NCI-H69 (cell line): ENCODE results near the gene CCDC187.
A peak's percentile ranks its signal among the peaks of the same experiment; 100 is the strongest.

Source experiments
- DNase-seq: peaks from one replicate; lab custom pipeline; 2025; lab: John Stamatoyannopoulos, UW

The CCDC187 gene

DNA sequence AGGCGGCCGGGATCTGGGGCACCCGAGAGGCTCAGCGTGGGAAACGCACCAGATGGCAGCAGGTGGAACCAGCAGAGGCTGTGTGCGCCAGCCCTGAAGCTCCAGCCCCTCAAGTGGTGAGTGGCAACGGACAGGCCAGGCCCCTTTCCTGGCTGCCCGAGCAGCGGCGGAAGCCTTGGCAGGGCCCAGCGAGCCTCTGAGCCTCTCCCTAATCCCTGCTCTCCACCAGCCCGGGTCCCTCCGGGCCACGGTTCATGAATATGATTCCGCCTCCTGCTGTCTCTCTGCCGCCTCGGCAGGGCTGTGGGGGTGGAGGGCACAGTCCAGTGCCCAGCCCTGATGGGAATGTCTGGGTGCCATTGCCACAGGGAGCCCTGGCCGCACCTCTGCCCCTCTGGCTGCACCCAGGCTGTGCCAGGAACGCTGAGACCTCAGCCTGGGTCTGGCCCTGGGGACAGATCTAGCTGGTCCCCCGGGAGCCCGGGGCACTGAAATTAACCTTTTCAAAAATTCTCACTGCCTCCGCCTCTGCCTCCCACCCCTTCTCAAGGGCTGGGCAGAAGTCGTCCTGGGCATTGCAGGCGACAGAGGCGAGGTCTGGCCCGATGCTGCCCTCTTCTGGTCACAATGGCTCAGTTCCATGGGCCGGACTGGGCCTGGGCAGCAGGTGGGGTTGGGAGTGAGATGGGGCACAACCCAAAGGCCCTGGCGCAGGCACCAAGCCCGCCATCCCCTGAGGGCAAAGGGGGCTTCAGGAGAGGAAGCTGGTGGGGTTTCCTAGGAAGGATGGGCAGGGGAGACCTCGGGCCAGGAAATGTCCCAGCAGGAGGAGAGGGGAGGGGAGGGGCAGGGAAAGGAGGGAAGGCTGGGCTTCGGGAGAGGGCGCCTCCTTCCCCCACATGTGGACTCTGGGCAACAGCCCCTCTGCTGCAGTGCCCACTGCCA lies 20.3 kb downstream of the CCDC187 start:
- peak; percentile 89 for DNase-seq

DNA sequence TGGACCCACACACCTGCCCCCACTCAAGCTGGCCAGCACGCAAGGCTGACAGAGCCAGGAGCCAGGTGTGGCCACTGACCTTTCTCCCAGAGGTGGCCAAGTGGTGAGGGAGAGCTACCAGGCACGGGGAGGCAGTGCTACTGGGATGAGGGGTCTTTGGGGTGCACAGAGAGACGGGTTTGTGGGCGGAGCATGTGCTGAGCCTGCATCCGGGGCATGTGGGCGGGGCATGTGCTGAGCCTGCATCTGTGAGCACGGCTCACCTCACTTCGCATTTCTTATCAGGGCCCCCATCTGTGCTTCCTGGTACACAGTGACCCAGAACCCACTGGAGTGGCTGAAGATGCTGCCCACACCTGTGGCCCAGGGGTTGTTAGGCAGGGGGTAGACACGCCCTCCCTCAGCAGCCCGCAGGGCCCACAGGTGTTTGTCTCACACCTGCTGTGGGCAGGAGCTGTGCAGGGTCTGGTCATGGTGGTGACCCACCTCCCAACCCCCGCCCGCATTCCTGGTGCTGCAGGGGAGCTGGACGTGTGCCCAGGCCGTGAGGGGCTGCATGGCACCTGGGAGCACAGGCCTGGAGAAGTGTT lies 21.5 kb downstream of the CCDC187 start:
- DNase-seq, result peak; percentile 93

DNA sequence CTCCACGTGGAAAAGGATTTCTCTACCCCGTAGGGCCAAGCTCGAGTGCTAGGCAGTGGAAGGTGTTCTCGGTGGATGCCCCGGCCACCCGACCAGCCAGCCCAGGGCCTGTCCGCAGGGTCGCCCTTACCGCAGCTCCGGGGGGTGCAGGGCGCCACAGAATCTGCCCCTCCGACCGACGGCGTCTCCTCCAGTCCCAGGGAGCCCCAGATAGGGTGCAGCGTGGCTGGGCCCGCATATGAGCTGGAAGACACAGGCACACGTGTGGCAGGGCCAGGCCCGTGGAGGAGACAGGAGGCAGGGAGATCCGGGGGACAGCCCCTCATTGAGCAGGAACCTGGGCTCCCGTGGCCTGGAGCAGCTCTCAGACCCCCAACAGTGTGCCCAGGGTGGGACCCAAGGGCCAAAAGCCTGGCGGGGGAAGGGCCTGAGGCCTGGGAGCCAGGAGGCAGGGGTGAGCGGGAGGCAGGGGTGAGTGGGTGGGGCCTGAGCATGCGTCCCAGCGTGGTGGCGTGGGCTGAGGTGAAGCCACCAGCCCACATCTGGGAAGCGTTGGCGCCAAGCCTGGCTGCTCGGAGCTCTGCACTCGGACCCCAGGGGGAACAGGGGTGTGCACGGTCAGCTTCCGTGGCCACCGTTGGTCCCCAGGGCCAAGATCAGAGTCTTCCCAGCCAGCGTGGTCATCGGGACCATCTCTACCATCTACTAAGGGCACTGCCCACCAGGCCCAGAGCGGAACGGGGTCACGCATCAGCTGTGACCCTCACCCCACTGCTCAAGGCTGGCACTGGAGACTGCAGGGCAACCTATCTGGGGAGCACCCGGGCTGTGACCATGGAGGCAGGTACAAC lies 22.2 kb downstream of the CCDC187 start:
- DNase-seq, result no peak

DNA sequence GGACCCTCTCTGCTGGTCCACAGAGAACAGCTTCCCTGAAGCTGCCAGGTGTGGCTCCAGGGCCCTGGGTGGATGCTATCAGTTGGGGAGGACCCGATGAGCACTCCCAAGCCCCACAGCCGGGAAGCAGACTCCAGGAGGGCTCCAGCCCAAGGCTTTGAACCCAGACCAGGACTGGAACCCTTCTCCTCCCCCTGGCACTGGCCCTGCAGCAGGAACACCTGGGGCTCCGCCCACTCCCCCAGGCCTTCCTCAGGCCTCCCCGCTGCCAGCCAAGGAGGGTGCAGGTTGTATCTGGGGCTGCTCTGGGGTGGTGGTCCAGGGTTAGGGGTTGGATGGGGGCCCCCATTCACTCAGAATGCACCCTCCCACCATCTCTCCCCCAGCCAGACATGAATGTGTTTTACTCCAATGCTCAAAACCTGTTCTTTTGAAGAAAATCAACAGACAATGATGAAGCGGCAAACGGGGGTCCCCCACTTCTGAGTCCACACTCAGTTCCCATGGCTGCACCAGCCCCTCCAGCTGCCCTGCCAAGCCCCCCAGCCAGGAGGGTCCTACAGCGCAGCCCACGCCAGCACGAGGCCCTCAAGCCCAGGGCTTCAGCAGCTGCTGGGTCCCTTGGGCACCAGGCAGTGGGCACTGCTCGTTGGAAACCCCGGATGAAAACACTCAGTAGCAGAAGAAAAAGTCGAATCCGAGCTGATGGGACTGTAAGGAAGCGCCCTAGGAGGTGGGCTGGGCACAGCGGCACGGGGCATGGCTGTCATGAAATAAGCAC lies 23.2 kb downstream of the CCDC187 start:
- DNase-seq, result peak; percentile 37

DNA sequence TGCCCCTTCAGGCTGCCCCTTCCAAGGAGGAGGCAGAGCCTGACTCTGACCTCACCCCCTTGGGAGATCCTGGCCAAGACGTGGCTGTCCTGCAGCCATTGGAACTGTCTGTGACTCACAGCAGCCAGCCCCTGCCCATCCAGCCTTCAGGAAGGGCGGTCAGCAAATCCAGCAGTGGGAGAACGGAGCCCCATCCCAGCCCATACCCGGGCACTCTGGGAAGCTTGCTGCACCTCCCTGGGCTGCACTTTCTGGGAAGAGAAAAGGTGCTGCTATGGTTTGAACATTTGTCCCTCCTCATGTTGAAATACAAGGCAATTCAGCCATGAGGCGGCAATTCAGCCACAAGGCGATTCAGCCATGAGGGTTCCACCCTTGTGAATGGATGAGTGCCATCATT lies 24.4 kb downstream of the CCDC187 start:
- DNase-seq, result no peak

DNA sequence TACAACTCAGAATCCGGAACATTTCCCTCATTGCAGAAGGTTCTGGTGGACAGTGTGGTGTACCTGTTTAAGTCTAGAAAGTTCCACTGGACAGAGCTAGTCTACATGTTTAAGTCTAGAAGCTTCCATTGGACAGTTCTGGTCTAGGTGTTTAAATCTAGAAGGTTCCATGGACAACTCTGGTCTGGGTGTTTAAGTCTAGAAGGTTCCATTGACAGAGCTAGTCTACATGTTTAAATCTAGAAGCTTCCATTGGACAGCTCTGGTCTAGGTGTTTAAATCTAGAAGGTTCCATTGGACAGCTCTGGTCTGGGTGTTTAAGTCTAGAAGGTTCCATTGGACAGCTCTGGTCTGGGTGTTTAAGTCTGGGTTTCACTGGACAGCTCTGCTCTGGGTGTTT lies 25.0 kb downstream of the CCDC187 start:
- DNase-seq, result no peak

DNA sequence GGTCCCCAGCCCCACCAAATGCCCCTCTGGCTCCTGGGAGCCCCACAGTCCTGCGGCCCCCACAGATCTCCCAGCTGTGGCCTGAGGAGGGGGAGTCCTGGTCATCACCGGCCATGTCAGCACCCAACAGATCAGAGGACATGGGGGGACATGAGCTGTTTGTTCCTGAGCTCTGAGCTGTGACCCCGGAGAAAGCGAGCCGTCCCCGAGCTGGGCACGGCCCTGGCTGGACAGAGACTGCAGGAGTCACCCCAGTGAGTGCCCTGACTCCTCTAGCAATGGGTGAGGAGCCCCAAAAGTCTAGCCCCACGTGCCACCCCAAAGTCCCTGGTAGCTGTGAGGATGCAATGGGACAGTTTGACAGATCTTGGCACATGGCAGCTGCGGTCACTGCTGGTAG lies 25.7 kb downstream of the CCDC187 start:
- no peak for DNase-seq

DNA sequence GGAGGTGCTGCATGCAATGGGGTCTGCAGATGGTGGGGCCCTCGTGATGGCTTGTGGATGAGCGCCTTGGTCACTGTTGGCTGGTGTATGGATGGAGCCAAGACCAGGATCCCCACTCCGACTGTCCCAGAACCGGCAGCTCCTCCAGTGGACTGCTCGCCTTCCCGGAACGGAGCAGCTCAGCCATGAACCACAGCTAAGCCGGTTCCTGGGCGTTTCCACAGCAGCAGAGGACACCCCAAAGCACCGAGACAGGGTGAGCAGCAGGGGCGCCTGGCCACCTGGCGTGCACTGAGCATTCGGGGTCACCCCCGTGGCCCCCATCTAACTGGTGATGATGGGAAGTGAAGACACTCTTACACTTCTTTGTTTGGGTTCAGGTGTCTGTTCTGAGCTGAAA lies 26.1 kb downstream of the CCDC187 start:
- DNase-seq, result no peak

DNA sequence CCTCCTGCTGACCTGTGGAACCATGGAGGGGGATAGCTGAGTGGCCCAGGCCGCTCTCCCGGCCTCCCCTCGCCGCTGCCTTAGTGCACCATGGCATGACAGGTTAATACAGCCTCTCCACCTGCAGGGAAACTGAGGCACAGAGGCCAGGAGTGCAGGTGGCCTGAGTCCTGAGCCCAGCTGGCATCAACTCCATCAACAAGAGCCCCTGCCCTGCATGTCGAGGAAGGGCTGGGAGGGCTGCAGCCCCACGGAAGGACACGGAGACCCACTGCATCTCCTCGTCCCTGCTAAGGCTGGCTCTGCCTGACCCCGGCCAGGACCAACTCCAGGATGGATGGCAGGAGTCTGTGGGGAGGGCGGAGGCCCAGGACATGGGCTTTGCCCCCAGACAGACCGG lies 27.2 kb downstream of the CCDC187 start:
- no peak for DNase-seq

DNA sequence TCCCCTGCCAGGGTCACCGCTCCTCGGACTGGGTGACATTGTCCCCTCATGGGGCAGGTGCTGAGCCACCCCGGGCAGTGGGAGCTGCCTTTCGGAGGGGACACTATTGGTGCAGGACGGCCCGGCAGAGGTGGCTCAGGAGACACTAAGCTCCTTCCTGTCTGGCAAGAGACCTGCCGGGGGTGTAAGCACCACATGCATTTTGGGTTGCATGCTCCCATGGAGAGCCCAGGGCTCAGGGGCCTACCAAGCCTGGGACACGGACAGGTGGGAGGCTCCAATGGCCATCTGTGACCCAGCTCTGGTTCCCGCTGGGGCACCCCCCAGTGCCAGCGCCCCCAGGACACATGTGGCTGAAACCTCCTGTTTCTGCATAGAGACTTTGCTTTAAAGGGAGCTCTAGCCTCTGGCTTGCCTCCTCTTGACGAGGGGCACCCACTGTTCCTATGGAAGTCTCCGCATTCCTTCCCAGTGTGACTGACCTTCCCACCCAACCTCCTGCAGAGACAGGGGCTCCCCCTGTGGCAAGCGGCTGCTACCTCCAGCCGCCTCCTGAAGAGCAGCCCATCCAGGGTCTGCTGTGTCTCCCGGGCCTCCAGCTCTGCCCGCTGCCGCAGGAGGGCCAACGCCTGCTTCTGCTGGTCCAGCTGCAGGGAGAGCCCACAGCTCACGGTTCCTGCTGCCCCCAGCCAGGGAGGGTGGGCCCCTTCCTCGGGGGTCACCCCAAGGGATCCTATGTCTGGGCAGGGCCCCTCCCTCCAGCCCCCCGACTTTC lies 28.1 kb downstream of the CCDC187 start:
- no peak for DNase-seq

DNA sequence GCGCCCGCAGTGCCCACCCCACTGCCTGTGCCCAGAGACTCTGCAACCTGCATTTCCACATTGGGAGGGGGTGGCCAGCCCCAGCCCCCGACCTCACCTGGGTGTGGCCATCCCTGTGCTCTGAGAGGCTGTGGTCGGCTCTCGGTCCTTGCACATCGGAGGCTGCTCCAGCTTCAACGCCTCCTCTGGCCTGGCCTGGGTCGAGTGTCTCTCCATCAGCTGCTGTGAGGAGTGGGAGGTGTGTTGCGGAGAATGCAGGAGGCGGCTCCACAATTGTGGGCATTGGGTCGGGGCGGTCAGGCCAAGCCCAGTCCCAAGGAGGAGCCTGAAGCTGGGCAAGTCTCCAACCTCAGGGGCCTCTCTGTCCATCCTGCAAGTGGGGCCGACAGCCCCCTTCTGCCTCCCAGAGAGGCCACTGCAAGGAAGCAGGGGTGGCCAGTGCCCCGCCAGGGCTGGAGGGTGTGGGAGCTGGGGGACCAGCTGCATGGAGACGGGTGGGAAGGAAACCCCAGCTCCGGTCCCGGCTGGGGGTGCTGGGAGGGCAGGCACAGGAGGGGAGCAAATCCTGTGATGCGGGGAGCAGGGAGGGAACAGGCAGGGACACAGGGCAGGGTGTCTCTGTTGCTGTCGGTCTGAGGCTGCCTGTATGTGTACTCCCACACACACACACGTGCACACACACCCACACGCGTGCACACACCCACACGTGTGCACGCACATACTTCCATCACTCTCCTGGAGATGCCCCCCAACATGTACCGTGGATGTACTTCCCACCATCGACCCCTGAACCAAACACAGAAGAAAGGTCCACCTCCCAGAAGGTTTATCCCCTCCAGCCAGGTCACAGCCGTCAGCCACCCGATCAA lies 28.9 kb downstream of the CCDC187 start:
- DNase-seq, result no peak

DNA sequence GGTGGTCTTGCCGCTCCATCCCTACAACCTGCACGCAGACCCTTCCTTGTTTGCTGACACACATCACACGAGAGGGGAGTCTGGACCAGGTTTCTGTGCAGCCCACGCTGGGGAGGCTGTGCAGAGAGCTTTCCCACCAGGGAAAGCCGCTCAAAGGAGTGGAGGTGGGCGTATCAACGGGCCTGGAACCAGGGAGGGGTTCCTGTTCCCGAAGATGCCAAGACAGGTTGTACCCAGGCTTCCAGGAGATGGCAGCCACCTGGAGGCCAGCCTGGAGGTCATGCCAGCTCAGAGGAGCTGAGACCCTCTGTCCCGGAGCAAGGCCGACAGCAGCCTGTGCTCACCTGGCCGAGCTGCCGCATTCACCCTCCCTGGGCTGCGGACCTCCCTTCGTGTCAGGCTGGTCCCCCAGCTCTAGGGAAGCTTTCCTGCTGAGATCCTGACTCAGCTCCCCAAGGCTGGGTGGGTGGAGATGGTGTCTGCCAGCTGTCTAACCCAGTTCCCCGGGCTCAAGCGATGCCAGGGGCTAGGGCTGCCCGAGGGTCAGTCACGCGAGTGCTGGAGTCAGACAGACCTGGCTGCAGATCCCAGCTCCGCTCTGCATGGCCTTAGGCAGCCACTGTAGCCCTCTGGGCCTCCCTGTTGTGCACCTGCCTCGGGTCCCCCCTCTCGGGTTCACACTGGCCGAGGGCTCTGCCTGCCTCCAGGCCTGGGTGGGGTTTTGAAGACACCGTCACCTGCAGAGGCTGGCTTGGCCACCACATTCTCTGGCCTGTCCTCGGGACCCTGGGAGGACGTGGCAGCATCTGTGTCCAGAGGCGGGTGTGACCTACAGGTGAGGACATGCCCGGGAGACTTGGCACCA lies 29.7 kb downstream of the CCDC187 start:
- DNase-seq, result no peak

DNA sequence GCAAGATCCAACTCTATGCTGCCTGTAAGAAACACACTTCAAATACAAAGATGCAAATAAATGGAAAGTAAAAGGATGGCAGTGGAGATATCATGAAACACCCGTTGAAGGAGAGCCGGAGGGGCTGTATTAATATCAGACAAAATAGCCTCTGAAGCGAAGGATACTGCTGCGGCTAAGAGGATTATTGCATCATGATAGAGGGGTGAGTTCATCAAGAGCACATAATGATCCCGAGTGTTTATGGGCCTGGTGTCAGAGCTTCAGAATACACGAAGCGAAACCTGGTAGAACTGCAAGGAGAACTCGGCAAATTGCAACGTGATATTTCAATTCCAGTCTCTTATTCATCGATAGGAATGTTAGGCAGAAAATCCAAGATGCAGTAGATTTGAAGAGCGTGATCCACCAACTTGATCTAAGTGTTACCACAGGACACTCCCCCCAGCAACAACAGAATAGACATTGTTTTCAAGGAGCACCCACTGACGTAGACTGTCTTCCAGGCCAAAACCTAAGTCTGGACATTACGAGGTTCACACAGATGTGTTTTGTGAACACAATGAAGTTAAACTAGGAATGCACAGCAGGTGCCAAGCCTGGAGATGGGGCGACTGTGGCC lies 30.5 kb downstream of the CCDC187 start:
- DNase-seq, result no peak

DNA sequence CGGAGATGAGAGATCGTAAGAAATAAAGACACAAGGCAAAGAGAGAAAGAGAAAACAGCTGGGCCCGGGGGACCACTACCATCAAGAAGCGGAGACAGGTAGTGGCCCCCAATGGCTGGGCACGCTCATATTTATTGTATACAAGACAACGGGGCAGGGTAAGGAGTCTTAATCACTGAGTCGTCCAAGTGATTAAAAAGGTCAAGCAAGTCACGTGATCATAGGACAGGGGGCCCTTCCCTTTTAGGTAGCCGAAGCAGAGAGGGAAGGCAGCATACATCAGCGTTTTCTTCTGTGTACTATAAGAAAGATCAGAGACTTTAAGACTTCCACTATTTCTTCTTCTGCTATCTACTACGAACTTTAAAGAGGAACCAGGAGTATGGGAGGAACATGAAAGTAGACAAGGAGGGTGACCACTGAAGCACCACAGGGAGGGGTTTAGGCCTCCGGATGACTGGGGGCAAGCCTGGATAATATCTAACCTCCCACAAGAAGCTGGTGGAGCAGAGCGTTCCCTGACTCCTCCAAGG lies 33.7 kb downstream of the CCDC187 start:
- DNase-seq, result no peak

DNA sequence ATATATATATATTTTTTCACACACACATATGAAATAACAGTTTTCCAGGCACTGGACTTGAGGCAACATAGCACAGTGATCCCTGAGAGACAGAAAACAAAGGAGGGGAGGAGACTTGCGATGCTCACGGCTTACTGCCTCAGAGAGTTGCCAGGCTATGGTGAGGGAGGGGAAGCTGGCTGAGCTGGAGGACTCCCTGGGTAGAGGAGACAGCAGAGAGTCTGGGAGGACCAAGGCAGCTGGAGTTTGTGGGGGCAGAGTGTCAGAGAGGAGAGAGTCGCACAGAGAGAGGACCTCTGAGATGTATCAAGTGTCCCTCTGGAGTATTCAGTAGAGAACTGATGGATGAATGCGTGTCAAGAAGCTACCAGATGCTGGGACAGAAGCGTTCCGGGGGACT lies 35.2 kb downstream of the CCDC187 start:
- DNase-seq, result peak; percentile 26

DNA sequence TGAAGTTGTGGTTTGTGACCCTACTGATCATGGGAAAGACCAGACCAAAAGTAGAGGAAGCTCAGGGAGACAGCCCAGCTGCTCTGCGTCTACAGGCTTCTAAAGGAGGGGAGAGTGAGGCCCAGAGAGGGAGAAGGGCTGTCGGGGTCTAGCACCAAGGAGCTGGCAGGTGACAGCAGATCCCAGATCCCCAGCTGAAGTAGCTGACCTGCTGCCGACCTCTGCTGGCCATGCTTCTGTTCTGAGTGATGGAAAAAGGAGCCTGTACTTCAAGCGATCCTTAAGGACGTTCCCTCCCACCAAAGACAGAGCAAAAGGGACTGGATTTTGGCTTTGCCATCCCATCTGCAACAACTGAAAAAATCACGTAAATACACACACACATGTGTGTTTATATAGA lies 35.6 kb downstream of the CCDC187 start:
- no peak for DNase-seq

DNA sequence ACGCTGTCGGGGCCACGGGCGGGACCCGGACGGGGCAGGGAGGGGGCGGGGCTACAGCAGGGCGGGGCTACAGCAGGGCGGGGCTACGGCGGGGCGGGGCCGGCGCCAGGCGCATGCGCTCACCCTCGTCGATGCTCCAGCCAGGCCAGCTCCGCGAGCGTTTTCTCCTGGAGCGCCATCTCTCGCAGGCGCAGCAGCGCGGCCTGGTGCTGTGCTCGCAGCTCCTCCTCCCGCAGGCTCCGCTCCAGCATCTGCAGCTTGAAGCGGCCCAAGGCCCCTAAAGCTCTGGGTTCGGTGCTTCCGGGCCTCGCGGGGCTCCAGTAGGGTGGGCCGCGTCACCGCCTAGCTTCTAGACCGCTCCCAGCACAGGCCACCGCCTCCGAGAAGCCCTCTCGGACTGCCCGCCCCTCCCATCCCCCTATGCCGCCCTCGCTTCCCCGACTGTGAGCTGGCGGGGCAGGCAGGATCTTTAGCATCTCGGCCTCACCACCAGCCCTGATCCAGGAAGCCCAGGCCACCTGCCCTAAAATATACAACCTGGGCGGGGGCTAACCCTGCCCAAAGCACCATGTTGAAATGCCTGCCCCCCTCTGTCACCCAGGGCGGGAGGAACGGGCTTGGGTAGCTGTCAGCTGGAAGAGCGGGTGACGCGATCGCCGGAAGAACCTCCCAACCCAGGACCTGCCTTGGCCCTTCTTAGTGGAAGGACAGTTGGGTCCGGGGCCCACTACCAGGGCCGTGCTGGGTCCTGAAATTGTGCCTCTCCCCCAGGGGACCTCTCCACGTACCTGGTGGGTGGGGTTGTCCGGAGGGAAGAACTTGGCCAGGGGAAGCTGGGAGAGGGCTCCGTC lies 36.4 kb downstream of the CCDC187 start:
- DNase-seq, result peak; percentile 93
